H1 (cell line): ENCODE data around the gene G3BP1. TPM values are rescaled to one million over a fixed set of nuclear protein-coding genes. Genes with fewer than 3 reads are reported as not detected.

Experiments
- CTCF ChIA-PET: fragments of 300-600 bp; sonication (Branson Sonifier 250); formaldehyde crosslinking; loops from one replicate; lab custom pipeline; 2021; ENCODE audit not compliant: partially characterized antibody; lab: Charles Lee
- POLR2A ChIA-PET: fragments of 300-600 bp; sonication (Branson Sonifier 250); formaldehyde crosslinking; loops from one replicate; lab custom pipeline; 2021; ENCODE audit warnings: inconsistent platforms; ENCODE audit not compliant: partially characterized antibody; lab: Charles Lee
- DNase-seq, 2 experiments: peaks; one replicate each; pipeline versions ENCODE4 v3.0.0 to v3.0.0-alpha.2; 2010 to 2022; ENCODE audit warnings: low spot score in 2 of 2, low read depth in 1 of 2, mixed read lengths in 1 of 2
- FAIRE-seq: peaks from 2 replicates; lab custom pipeline; 2011; peaks lifted over from hg19 to GRCh38; lab: Jason Lieb, UNC
- H2AFZ ChIP-seq: 2 replicates; pipeline ENCODE4 v1.8.1; 2012; ENCODE audit warnings: low read length, inconsistent platforms
- H2AK5ac ChIP-seq: 2 replicates; pipeline ENCODE4 v1.6.1; 2013; ENCODE audit warnings: low read depth, low read length
- H2BK120ac ChIP-seq: replicated peaks from 2 replicates; pipeline ENCODE3; 2013; ENCODE audit warnings: low read depth, low read length, inconsistent platforms
- H2BK12ac ChIP-seq: 2 replicates; pipeline ENCODE4 v1.6.1; 2013; ENCODE audit warnings: low read depth, low read length
- H2BK15ac ChIP-seq: 2 replicates; pipeline ENCODE4 v1.6.1; 2013; ENCODE audit warnings: low read length
- H2BK20ac ChIP-seq: 2 replicates; pipeline ENCODE4 v1.6.1; 2013; ENCODE audit warnings: low read length
- H2BK5ac ChIP-seq: 2 replicates; pipeline ENCODE4 v1.6.1; 2013; ENCODE audit warnings: low read depth, low read length
- H3K14ac ChIP-seq: 2 replicates; pipeline ENCODE4 v1.6.1; 2013; ENCODE audit warnings: inconsistent platforms; ENCODE audit not compliant: insufficient read length
- H3K18ac ChIP-seq: 2 replicates; pipeline ENCODE4 v1.6.1; 2013; ENCODE audit warnings: low read length; ENCODE audit errors: extremely low read depth
- H3K23ac ChIP-seq: 2 replicates; pipeline ENCODE4 v1.6.1; 2013; ENCODE audit warnings: inconsistent platforms; ENCODE audit not compliant: insufficient read length
- H3K23me2 ChIP-seq: 2 replicates; pipeline ENCODE4 v1.6.1; 2013; ENCODE audit warnings: low read depth, low read length
- H3K27ac ChIP-seq: 2 replicates; pipeline ENCODE4 v1.6.1; 2011; ENCODE audit warnings: low read depth, low read length, inconsistent platforms
- H3K27me3 ChIP-seq, 4 experiments: replicated peaks in 1 of 4; 1 replicate in 1 of 4; 2 replicates in 3 of 4; pipeline versions ENCODE4 v1.6.1 to v1.8.1; 2011 to 2013; ENCODE audit warnings: low read length in 3 of 4, mild to moderate bottlenecking in 3 of 4, inconsistent platforms in 2 of 4, mixed read lengths in 2 of 4, moderate library complexity in 1 of 4; ENCODE audit not compliant: control insufficient read depth in 3 of 4, insufficient read depth in 3 of 4; ENCODE audit errors: extremely low read depth in 1 of 4
- H3K36me3 ChIP-seq, 4 experiments: 2 replicates each; pipeline versions ENCODE4 v1.6.1 to v1.8.1; 2011 to 2013; ENCODE audit warnings: mild to moderate bottlenecking in 4 of 4, low read length in 3 of 4, moderate library complexity in 2 of 4, control low read depth in 1 of 4, inconsistent platforms in 1 of 4; ENCODE audit not compliant: insufficient read depth in 4 of 4, control insufficient read depth in 2 of 4
- H3K4ac ChIP-seq: replicated peaks from 2 replicates; pipeline ENCODE3; 2013; ENCODE audit warnings: low read length, low read depth, mixed read lengths, inconsistent platforms; ENCODE audit not compliant: insufficient read length
- H3K4me1 ChIP-seq, 4 experiments: replicated peaks in 1 of 4; 1 replicate in 1 of 4; 2 replicates in 3 of 4; pipeline versions ENCODE4 v1.6.1 to v1.8.1; 2011 to 2013; ENCODE audit warnings: low read length in 3 of 4, inconsistent platforms in 2 of 4, mixed read lengths in 1 of 4; ENCODE audit not compliant: insufficient read depth in 4 of 4, control insufficient read depth in 3 of 4
- H3K4me2 ChIP-seq, 2 experiments: 2 replicates each; pipeline versions ENCODE4 v1.6.1 to v1.8.1; 2011 to 2013; ENCODE audit warnings: low read depth in 2 of 2, low read length in 2 of 2, control low read depth in 1 of 2, inconsistent platforms in 1 of 2, mild to moderate bottlenecking in 1 of 2; ENCODE audit not compliant: insufficient read depth in 1 of 2
- H3K4me3 ChIP-seq, 4 experiments: fragments of 200-600, 300-600 bp in 1 of 4; sonication (generic), shearing (Covaris generic), sonication (Bioruptor Twin) in 1 of 4; 2 replicates each; pipeline versions ENCODE4 v1.5.1 to v1.8.1; 2011 to 2016; ENCODE audit warnings: low read length in 4 of 4, low read depth in 3 of 4, control low read depth in 2 of 4, inconsistent platforms in 2 of 4, mild to moderate bottlenecking in 2 of 4, mixed read lengths in 1 of 4, moderate library complexity in 1 of 4; ENCODE audit not compliant: insufficient read depth in 2 of 4; ENCODE audit errors: extremely low read depth in 1 of 4
- H3K56ac ChIP-seq: replicated peaks from 2 replicates; pipeline ENCODE3; 2013; ENCODE audit warnings: low read depth, mild to moderate bottlenecking, mixed read lengths, low read length, inconsistent platforms; ENCODE audit not compliant: insufficient read length
- H3K79me1 ChIP-seq: 2 replicates; pipeline ENCODE4 v1.6.1; 2013; ENCODE audit warnings: low read depth, low read length, control low read depth
- H3K79me2 ChIP-seq, 2 experiments: 2 replicates each; pipeline versions ENCODE4 v1.6.1 to v1.8.1; 2012 to 2013; ENCODE audit warnings: low read length in 2 of 2, mild to moderate bottlenecking in 2 of 2, inconsistent platforms in 1 of 2; ENCODE audit not compliant: insufficient read depth in 2 of 2, control insufficient read depth in 1 of 2
- H3K9ac ChIP-seq, 4 experiments: replicated peaks in 1 of 4; 1 replicate in 1 of 4; 2 replicates in 3 of 4; pipeline versions ENCODE4 v1.6.1 to v1.8.1; 2011 to 2013; ENCODE audit warnings: low read depth in 3 of 4, low read length in 3 of 4, control low read depth in 2 of 4, mild to moderate bottlenecking in 2 of 4, moderate library complexity in 2 of 4, inconsistent platforms in 1 of 4; ENCODE audit errors: extremely low read depth in 1 of 4
- H3K9me3 ChIP-seq, 2 experiments: 2 replicates each; pipeline versions ENCODE4 v1.6.1 to v1.8.1; 2012 to 2013; ENCODE audit warnings: mild to moderate bottlenecking in 2 of 2, moderate library complexity in 2 of 2, control low read depth in 1 of 2, inconsistent platforms in 1 of 2, low read depth in 1 of 2, low read length in 1 of 2, mixed read lengths in 1 of 2; ENCODE audit not compliant: insufficient read depth in 2 of 2
- H4K20me1 ChIP-seq, 2 experiments: replicated peaks in 1 of 2; 2 replicates each; pipeline versions ENCODE3 to v1.8.1; 2011 to 2013; ENCODE audit warnings: inconsistent platforms in 2 of 2, low read length in 2 of 2, mild to moderate bottlenecking in 1 of 2; ENCODE audit not compliant: insufficient read depth in 2 of 2, control insufficient read depth in 1 of 2
- H4K5ac ChIP-seq: 2 replicates; pipeline ENCODE4 v1.6.1; 2013; ENCODE audit warnings: low read length, low read depth, mixed read lengths, inconsistent platforms; ENCODE audit not compliant: insufficient read length
- H4K8ac ChIP-seq: 2 replicates; pipeline ENCODE4 v1.8.0; 2013; ENCODE audit warnings: mild to moderate bottlenecking, moderate library complexity, low read length, inconsistent platforms; ENCODE audit not compliant: insufficient read depth; ENCODE audit errors: extremely low read depth
- H4K91ac ChIP-seq: replicated peaks from 2 replicates; pipeline ENCODE3; 2013; ENCODE audit warnings: low read length, mixed read lengths, inconsistent platforms; ENCODE audit not compliant: insufficient read length
- BCL11A ChIP-seq, 2 experiments: IDR thresholded peaks; one replicate each; pipeline ENCODE4 v1.6.1; 2011; ENCODE audit warnings: low read depth in 2 of 2, low read length in 2 of 2, mild to moderate bottlenecking in 2 of 2
- CHD1 ChIP-seq: IDR thresholded peaks from 2 replicates; pipeline ENCODE4 v1.6.1; 2012; ENCODE audit warnings: low read depth, low read length, improper control_type of control experiment
- EGR1 ChIP-seq: IDR thresholded peaks from 2 replicates; pipeline ENCODE4 v1.6.1; 2011; ENCODE audit warnings: low read depth, low read length, borderline replicate concordance
- EP300 ChIP-seq, 2 experiments: IDR thresholded peaks; 1 replicate in 1 of 2; 2 replicates in 1 of 2; pipeline ENCODE4 v1.6.1; 2011 to 2012; ENCODE audit warnings: low read depth in 2 of 2, low read length in 2 of 2, mild to moderate bottlenecking in 2 of 2, borderline replicate concordance in 1 of 2, inconsistent platforms in 1 of 2, moderate library complexity in 1 of 2
- FOSL1 ChIP-seq: IDR thresholded peaks from 2 replicates; pipeline ENCODE4 v1.6.1; 2011; ENCODE audit warnings: mild to moderate bottlenecking, low read depth, low read length, moderate library complexity; ENCODE audit not compliant: insufficient read depth
- POLR2A ChIP-seq, 2 experiments: IDR thresholded peaks; 1 replicate in 1 of 2; 2 replicates in 1 of 2; pipeline ENCODE4 v1.6.1; 2011; ENCODE audit warnings: low read depth in 2 of 2, low read length in 2 of 2, mild to moderate bottlenecking in 2 of 2; ENCODE audit errors: control extremely low read depth in 1 of 2
- RBBP5 ChIP-seq: IDR thresholded peaks from 2 replicates; pipeline ENCODE4 v1.7.1; 2012; ENCODE audit warnings: low read depth, mild to moderate bottlenecking, inconsistent platforms, low read length, moderate library complexity, borderline replicate concordance
- SRF ChIP-seq: IDR thresholded peaks from 2 replicates; pipeline ENCODE4 v1.6.1; 2011; ENCODE audit warnings: mild to moderate bottlenecking, low read depth, low read length, moderate library complexity
- TAF7 ChIP-seq: optimal IDR thresholded peaks from 2 replicates; pipeline ENCODE3; 2011; ENCODE audit warnings: low read depth, mild to moderate bottlenecking, inconsistent platforms, low read length, moderate library complexity, borderline replicate concordance
- TCF12 ChIP-seq: IDR thresholded peaks from 2 replicates; pipeline ENCODE4 v1.6.1; 2011; ENCODE audit warnings: low read depth, mild to moderate bottlenecking, low read length
- WGBS, 2 experiments: shearing (Covaris generic) in 1 of 2; methylation state at CpG; one replicate each; pipeline versions ENCODE4 v1.1.6 to v1.1.7; 2013 to 2015; ENCODE audit warnings: low lambda C conversion rate in 2 of 2, mixed read lengths in 2 of 2, inconsistent platforms in 1 of 2, low coverage in 1 of 2, missing lambda C conversion rate in 1 of 2; ENCODE audit not compliant: insufficient replicate concordance in 2 of 2, insufficient coverage in 1 of 2, insufficient read length in 1 of 2; ENCODE audit errors: extremely low coverage in 1 of 2, missing lambda C conversion rate in 1 of 2; 5-methylcytosine and 5-hydroxymethylcytosine counted together
- polyA plus RNA-seq, 7 experiments: library from polyadenylated mRNA; depleted of rRNA in 3 of 7; stranded (reverse) in 5 of 7; unstranded in 2 of 7; fragments of >200 nt in 5 of 7; fragments of 200-250 nt in 2 of 7; gene quantifications; 1 replicate in 5 of 7; 2 replicates in 1 of 7; 4 replicates in 1 of 7; pipeline versions ENCODE4 v1.2.1 to v1.2.3, GENCODE V29; 2011 to 2013; ENCODE audit warnings: missing spikeins in 2 of 7, mixed read lengths in 2 of 7
- total RNA-seq: library from RNA; stranded (reverse); fragmentation: NEBNext Ultra II Directional; extraction: Animal tissue kit (Norgen Biotek cat#: 25700); gene quantifications from 2 replicates; pipeline ENCODE4 v1.2.1, GENCODE V29; 2021
- TF ChIP-seq, protein P1 (sequence below): IDR thresholded peaks from 2 replicates; pipeline ENCODE4 v1.6.1; 2012; ENCODE audit warnings: inconsistent platforms

The G3BP1 gene
- total and polyA plus RNA-seq, 2 of the 8 experiments (the other 6 are each of a cell fraction or from before 2014, with no cell fraction given), result 71.2 to 516 TPM

DNA sequence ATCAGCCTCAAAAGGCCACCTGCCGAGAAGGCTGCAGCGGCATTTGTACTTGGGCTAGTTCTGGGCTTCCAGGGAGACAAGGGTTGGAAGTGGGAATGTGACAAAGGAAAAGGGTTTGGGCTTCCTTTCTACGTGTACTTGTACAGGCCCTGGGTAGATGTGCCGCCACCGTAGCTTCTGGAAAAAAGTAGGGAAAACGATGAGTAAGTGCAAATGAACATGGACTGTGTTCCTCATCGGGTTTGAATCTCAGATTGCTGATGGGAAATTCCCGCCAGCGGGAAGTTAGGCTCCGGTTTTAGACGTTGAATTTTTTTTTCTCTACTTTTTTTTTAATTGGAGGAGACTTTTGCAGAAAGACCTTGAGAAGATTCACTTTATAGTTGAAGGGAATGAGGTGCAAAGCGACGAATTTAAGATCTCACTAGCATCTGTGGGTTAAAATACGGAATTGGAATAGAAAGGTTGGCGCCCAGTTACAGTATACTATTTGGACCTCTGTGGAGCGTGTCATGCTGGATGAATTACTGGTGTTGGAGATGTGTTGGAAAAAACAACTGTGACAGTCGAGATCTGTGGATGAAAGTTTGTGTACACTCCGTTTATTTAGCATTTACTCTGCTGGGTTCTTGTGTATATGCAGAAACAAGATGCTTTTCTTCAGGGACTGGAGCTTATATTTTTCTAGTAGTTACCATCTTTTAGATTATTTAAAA, 1.2 kb downstream of the G3BP1 start:
- Histone ChIP-seq H2AK5ac (no peak overlapping the region), H4K5ac (no peak overlapping the region), H3K9me3 (no peaks in the 10 kb centered on the region), H3K56ac (no peak overlapping the region), H3K18ac (no peak overlapping the region), H3K4me3 (peak overlapping the region; percentile 79 to 99 (median 98)), H3K23ac (no peak overlapping the region), H2AFZ (no peak overlapping the region), H2BK20ac (no peak overlapping the region), H2BK12ac (no peak overlapping the region), H3K79me1 (no peaks in the 10 kb centered on the region), H3K23me2 (peaks cover 5% of the 10 kb centered on the region), H4K8ac (no peak overlapping the region; the same call in 1 of the 2 replicates), H2BK15ac (no peak overlapping the region), H3K79me2 (peaks cover 53 to 62% of the 10 kb centered on the region in 2 experiments), H3K27ac (0 out of 2 replicates have a peak overlapping the region, but pooled peaks have one; percentile 90), H2BK120ac (no peak overlapping the region), H3K27me3 (no peaks in the 10 kb centered on the region), H3K4me1 (peaks cover 1 to 15% (median 5%) of the 10 kb centered on the region in 4 experiments; a peak in 5 of 7 replicates), H3K4me2 (peak overlapping the region; percentile 86 to 90), H3K14ac (no peak overlapping the region), H4K91ac (no peak overlapping the region), H2BK5ac (peak overlapping the region; percentile 82; the same call in 1 of the 2 replicates), H3K36me3 (peaks cover 0 to 18% (median 5%) of the 10 kb centered on the region in 4 experiments; a peak in 4 of 8 replicates), H3K4ac (no peak overlapping the region), H3K9ac (peak overlapping the region; percentile 92 to 97 (median 96)), H4K20me1 (peaks cover 37 to 45% of the 10 kb centered on the region in 2 experiments)
- CTCF ChIA-PET, result interaction anchor here (1.1 to 1.3 kb wide), 2 partner anchors 12 to 42 kb away, joined by 3 to 4 read pairs; no protein-coding TSS in a partner anchor
- 5% methylated on average over 18 of the region's 18 CpGs; no CpG with 5 or more reads in 1 of the 2 experiments for WGBS, 2 experiments
- POLR2A ChIA-PET, result interaction anchor here (0.7 to 6.7 kb wide), 9 partner anchors 8 to 308 kb away, joined by 3 to 182 read pairs (median 37); partner anchors contain the start of gene ATOX1
- peak in 1 of 2 experiments; percentile 55 for TF ChIP-seq POLR2A (IDR thresholded peaks at IDR 0.05; ENCODE audit: control extremely low read depth in 1 of 2, low read depth in 2 of 2, low read length in 2 of 2)
- TF ChIP-seq EGR1, result no peak
- no peak for TF ChIP-seq FOSL1
- TF ChIP-seq SRF, result no peak
- no peak for TF ChIP-seq EP300 (IDR thresholded peaks at IDR 0.05; ENCODE audit: borderline replicate concordance in 1 of 2, low read depth in 2 of 2, low read length in 2 of 2)
- no peak for TF ChIP-seq RBBP5
- no peak for TF ChIP-seq BCL11A (IDR thresholded peaks at IDR 0.05; ENCODE audit: low read depth in 2 of 2, low read length in 2 of 2)
- TF ChIP-seq, protein P1, sequence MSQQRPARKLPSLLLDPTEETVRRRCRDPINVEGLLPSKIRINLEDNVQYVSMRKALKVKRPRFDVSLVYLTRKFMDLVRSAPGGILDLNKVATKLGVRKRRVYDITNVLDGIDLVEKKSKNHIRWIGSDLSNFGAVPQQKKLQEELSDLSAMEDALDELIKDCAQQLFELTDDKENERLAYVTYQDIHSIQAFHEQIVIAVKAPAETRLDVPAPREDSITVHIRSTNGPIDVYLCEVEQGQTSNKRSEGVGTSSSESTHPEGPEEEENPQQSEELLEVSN, result no peak
- TF ChIP-seq CHD1, result 0 out of 2 replicates have a peak, but pooled peaks have one; percentile 33
- no peak for TF ChIP-seq TAF7
- TF ChIP-seq TCF12, result no peak
- no peak for DNase-seq
- no peak for FAIRE-seq
